NCI-H1417 (cell line): Measurements from ENCODE around the gene DGLUCY.
"Not testable (repeated sequence)": the region's sequence is repeated elsewhere in the genome, so short reads cannot be mapped to it uniquely, and the experiment has no call there.

ENCODE experiments used
- DNase-seq, 3 experiments: peaks; one replicate each; lab custom pipeline; 2025; lab: John Stamatoyannopoulos, UW

The DGLUCY gene

GRCh38 chr14:91170504-91171121 is 56.7 kb downstream of the DGLUCY start:
- DNase-seq = no peak

- no peak for DNase-seq
Measured at GRCh38 chr14:91171291-91171690, 57.4 kb downstream of the DGLUCY start.

- DNase-seq = peak; percentile 55 to 88 (median 81)
Measured at GRCh38 chr14:91173221-91173670, 59.4 kb downstream of the DGLUCY start.

GRCh38 chr14:91173904-91174303 is 60.0 kb downstream of the DGLUCY start:
- no peak for DNase-seq

GRCh38 chr14:91175291-91176201 is 61.7 kb downstream of the DGLUCY start:
- peak in 2 of 3 experiments; percentile 17 to 49 for DNase-seq

- DNase-seq = peak; percentile 62 to 90 (median 71)
Measured at GRCh38 chr14:91177073-91178034, 63.5 kb downstream of the DGLUCY start.

GRCh38 chr14:91180611-91181010 is 66.7 kb downstream of the DGLUCY start:
- no peak for DNase-seq

GRCh38 chr14:91182753-91183152 is 68.9 kb downstream of the DGLUCY start:
- not testable (repeated sequence) for DNase-seq

- no peak for DNase-seq
Measured at GRCh38 chr14:91184559-91184958, 70.7 kb downstream of the DGLUCY start.

GRCh38 chr14:91185721-91186120 is 71.8 kb downstream of the DGLUCY start:
- DNase-seq = no peak

- DNase-seq = no peak
Measured at GRCh38 chr14:91186515-91187066, 72.7 kb downstream of the DGLUCY start.

GRCh38 chr14:91187271-91187670 is 73.4 kb downstream of the DGLUCY start:
- no peak for DNase-seq

GRCh38 chr14:91190853-91191252 is 77.0 kb downstream of the DGLUCY start:
- no peak for DNase-seq

GRCh38 chr14:91193069-91193468 is 79.2 kb downstream of the DGLUCY start:
- DNase-seq = no peak

- peak in 1 of 3 experiments; percentile 26 for DNase-seq
Measured at GRCh38 chr14:91195881-91196280, 82.0 kb downstream of the DGLUCY start.

GRCh38 chr14:91197631-91198030 is 83.8 kb downstream of the DGLUCY start:
- no peak for DNase-seq

GRCh38 chr14:91200802-91201201 is 86.9 kb downstream of the DGLUCY start:
- not testable (repeated sequence) for DNase-seq

- no peak for DNase-seq
Measured at GRCh38 chr14:91202234-91202974, 88.5 kb downstream of the DGLUCY start.

- no peak for DNase-seq
Measured at GRCh38 chr14:91204657-91205056, 90.8 kb downstream of the DGLUCY start.

- DNase-seq = no peak
Measured at GRCh38 chr14:91205459-91205858, 91.6 kb downstream of the DGLUCY start.

GRCh38 chr14:91207008-91207407 is 93.1 kb downstream of the DGLUCY start:
- no peak for DNase-seq
